ENCODE measurements around the gene NCOR2.

The NCOR2 gene

DNA sequence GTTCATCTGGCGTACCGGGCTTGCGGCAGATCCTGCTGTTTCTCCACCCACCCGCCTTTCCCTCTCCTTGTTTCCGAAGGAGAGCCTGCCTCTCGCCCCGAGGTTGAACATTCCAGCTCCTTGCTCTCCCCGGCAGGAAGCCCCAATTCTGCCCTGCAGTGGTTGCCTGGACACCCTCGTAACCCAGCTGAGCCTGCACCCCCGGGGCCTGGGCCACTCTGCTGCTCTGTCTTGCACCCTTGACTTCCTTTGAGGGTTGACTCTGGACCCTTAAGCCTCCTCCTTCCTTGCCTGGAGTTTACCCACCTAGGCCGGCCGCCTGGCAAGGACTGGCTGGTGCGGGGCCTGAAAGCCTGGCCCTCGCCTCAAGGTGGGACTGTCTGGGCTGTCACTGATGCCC, 25.8 kb upstream of the NCOR2 start:
- DNase-seq (ENCODE audit: low spot score) = no peak
- TF ChIP-seq, protein P1, sequence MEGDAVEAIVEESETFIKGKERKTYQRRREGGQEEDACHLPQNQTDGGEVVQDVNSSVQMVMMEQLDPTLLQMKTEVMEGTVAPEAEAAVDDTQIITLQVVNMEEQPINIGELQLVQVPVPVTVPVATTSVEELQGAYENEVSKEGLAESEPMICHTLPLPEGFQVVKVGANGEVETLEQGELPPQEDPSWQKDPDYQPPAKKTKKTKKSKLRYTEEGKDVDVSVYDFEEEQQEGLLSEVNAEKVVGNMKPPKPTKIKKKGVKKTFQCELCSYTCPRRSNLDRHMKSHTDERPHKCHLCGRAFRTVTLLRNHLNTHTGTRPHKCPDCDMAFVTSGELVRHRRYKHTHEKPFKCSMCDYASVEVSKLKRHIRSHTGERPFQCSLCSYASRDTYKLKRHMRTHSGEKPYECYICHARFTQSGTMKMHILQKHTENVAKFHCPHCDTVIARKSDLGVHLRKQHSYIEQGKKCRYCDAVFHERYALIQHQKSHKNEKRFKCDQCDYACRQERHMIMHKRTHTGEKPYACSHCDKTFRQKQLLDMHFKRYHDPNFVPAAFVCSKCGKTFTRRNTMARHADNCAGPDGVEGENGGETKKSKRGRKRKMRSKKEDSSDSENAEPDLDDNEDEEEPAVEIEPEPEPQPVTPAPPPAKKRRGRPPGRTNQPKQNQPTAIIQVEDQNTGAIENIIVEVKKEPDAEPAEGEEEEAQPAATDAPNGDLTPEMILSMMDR (IDR thresholded peaks at IDR 0.05; ENCODE audit: borderline replicate concordance, control extremely low read depth, extremely low read depth, insufficient read depth, missing control alignments) = no peak
- in situ Hi-C loops (cut with MboI; ENCODE audit: low sequenced_read_pairs, unreplicated experiment) = no loop called here

DNA sequence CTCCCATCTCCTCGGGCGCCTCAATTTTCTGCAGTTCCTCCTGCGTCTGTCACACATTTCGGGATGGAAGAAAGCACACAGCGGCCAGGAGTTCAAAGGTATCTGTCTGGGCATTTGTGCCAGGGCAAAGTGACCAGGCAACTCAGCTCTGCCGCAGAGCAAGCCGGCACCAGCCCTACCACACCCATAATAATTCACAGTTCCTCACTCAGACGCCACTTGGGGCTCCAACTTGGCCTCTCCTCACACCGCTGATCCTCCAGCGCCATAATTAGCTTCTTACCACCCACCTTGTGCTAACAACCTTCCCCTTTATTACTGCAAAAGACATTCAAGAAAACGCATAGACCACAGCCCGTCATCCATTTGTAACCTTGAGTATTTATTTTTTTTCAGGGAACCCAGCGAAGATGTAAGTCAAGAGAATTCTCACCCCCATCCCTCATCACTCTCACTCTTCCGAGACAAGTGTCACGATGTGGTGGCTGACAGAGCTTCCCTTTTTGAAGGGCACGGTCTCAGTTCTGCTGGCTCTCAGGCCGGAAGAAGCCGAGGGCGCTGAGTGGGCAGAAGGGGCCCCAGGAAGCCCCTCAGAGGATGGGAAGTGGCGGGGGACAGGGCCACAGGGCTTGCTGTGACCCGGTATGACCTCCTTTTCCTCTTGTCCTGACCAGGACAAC, 25.2 kb upstream of the NCOR2 start:
- in situ Hi-C loops (cut with MboI; ENCODE audit: low sequenced_read_pairs, unreplicated experiment) = no loop called here
- DNase-seq (ENCODE audit: low spot score) = peak; percentile 61
- TF ChIP-seq, protein P1 (IDR thresholded peaks at IDR 0.05; ENCODE audit: borderline replicate concordance, control extremely low read depth, extremely low read depth, insufficient read depth, missing control alignments) = no peak

DNA sequence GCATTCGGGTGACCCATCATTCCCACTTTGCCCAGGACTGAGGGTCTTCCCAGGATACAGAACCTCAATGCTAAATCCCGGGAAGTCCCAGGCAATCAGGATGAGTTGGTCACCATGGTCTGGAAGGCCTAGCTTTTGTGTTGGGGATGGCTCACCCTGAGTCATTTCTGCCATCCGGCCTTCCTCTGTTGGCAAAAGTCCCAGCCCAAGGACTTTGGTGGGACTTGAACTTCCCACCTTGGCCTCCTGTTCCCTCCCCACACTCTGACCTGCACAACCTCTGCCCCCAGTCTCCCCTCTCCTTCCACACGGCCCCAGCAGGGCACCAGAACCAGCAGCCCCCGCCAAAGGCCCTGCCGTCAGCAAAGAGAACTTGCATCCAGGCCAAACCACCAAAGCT, 24.6 kb upstream of the NCOR2 start:
- in situ Hi-C loops (cut with MboI; ENCODE audit: low sequenced_read_pairs, unreplicated experiment) = no loop called here
- DNase-seq (ENCODE audit: low spot score) = peak; percentile 21
- TF ChIP-seq, protein P1 (IDR thresholded peaks at IDR 0.05; ENCODE audit: borderline replicate concordance, control extremely low read depth, extremely low read depth, insufficient read depth, missing control alignments) = no peak

DNA sequence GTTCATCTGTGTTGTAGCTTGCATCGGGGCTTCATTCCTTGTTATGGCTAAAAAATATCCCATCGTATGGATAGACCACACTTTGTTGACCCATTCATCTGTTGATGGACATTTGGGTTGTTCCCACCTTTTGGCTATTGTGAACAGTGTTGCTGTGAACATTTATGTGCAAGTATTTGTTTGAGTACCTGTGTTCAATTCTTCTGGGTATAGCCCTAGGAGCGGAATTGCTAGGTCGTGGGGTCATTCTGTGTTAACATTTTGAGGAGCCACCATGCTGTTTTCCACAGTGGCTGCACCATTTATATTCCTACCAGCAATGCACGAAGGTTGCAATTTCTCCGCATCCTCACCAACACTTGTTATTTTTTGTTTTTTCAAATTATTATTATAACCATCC, 23.0 kb upstream of the NCOR2 start:
- no peak for DNase-seq (ENCODE audit: low spot score)
- in situ Hi-C loops (cut with MboI; ENCODE audit: low sequenced_read_pairs, unreplicated experiment) = no loop called here
- TF ChIP-seq, protein P1 (IDR thresholded peaks at IDR 0.05; ENCODE audit: borderline replicate concordance, control extremely low read depth, extremely low read depth, insufficient read depth, missing control alignments) = no peak

DNA sequence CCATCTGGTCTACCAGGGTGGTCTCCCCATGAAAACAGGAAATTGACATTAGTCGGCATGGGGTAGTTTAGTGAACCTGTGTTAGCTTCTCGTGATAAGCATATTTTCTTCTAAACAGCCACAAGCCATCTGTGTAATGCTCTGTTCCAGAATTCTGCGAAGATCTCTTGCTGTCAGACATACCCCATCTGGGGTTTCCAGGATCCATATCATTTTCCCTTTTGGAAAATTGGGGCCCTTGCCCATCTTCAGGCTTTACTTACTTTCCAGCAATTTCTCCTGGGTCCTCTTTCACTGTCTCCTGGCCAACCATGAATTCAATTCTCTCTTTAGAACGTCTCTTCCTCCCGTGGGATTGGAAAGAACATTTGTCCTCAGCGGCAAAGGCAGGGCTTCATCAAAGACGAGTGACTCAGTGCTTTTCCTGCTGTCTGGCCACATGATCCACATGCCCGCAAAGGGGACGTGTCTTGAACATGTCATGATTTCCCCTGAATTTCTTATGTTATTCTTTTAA, 21.4 kb upstream of the NCOR2 start:
- in situ Hi-C loops (cut with MboI; ENCODE audit: low sequenced_read_pairs, unreplicated experiment) = no loop called here
- no peak for DNase-seq (ENCODE audit: low spot score)
- TF ChIP-seq, protein P1 (IDR thresholded peaks at IDR 0.05; ENCODE audit: borderline replicate concordance, control extremely low read depth, extremely low read depth, insufficient read depth, missing control alignments) = no peak

DNA sequence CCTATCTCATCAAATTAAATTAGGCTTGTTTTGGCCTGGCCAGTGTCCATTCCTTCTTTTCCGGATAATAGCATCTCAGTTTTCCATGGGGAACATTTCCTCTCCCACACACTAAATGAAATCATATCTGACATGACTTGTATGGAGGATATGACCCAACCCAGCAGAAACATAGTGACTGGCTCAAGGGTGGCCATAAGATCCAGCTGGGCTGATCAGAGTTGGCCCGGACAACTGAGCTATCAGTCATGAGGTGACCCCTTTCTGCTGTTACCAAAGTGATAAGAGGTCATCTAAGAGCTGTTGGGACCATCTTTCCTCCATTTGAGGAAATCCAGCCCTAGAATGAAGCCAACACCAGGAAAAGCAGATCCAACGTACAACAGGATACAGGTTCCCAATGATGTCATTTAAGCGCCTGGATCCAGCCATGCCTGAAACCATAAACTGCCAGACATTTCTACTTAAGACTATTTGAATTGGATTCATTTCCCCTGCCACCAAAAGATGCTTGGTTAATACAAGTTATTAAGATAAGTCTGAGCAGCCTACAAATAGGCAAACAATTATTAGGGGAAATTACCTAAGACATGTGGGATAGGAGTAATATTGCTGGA, 20.7 kb upstream of the NCOR2 start:
- DNase-seq (ENCODE audit: low spot score) = no peak
- in situ Hi-C loops (cut with MboI; ENCODE audit: low sequenced_read_pairs, unreplicated experiment) = no loop called here
- TF ChIP-seq, protein P1 (IDR thresholded peaks at IDR 0.05; ENCODE audit: borderline replicate concordance, control extremely low read depth, extremely low read depth, insufficient read depth, missing control alignments) = no peak
